K562 (cell line): ENCODE results near the gene SCNN1A. TPM values are rescaled to one million over a fixed set of nuclear protein-coding genes. Genes with fewer than 3 reads are reported as not detected.
A peak's percentile ranks its signal among the peaks of the same experiment; 100 is the strongest.

Source experiments
- ATAC-seq: fragments of 200-7000 bp; cut with Tn5 transposase; 3 replicates; pipeline ENCODE4 v1.9.1; 2020; ENCODE audit warnings: moderate library complexity
- BruUV-seq: library from RNA; stranded (reverse); fragments of 400-500 nt; replicated peaks from 2 replicates; lab custom pipeline; 2021; lab: Mats Ljungman, UMichigan
- CTCF ChIA-PET: fragments of 300-600 bp; formaldehyde crosslinking; extraction: SDS; loops from one replicate; lab custom pipeline; 2021; ENCODE audit warnings: low intra/inter-chr PET ratio; lab: Yijun Ruan, JAX
- POLR2A ChIA-PET: fragments of 300-600, 350-650 bp; sonication (Branson Sonifier 250); formaldehyde crosslinking; extraction: SDS; loops from one replicate; lab custom pipeline; 2021; ENCODE audit warnings: antibody characterized with exemption, inconsistent platforms; lab: Yijun Ruan, JAX
- DNase-seq, 4 experiments: peaks; one replicate each; pipeline versions ENCODE4 v3.0.0 to v3.0.0-alpha.2; 2011 to 2018; ENCODE audit warnings: low spot score in 3 of 4, mixed read lengths in 3 of 4; ENCODE audit errors: extremely low read depth in 1 of 4
- FAIRE-seq: peaks from 2 replicates; lab custom pipeline; 2011; peaks lifted over from hg19 to GRCh38; lab: Jason Lieb, UNC
- H2AFZ ChIP-seq: 2 replicates; pipeline ENCODE4 v1.6.0; 2011; ENCODE audit warnings: low read depth, low read length, control low read depth, inconsistent platforms
- H3K27ac ChIP-seq: fragments of 200-600 bp; 3 replicates; pipeline ENCODE4 v1.8.0; 2011; ENCODE audit warnings: low read depth, mild to moderate bottlenecking, control low read depth, inconsistent platforms, low read length, moderate library complexity, mixed read lengths; ENCODE audit errors: extremely low read depth
- H3K27me3 ChIP-seq, 2 experiments: fragments of 300-600 bp in 1 of 2; 2 replicates in 1 of 2; 3 replicates in 1 of 2; pipeline versions ENCODE4 v1.6.0 to v1.8.0; 2011; ENCODE audit warnings: inconsistent platforms in 2 of 2, low read length in 2 of 2, mild to moderate bottlenecking in 1 of 2, mixed read lengths in 1 of 2, moderate library complexity in 1 of 2; ENCODE audit not compliant: control insufficient read depth in 2 of 2, insufficient read depth in 2 of 2
- H3K36me3 ChIP-seq: fragments of 300-600 bp; 3 replicates; pipeline ENCODE4 v1.8.0; 2011; ENCODE audit warnings: mild to moderate bottlenecking, low read length, inconsistent platforms; ENCODE audit not compliant: control insufficient read depth, insufficient read depth
- H3K4me1 ChIP-seq, 2 experiments: fragments of 200-600 bp in 1 of 2; replicated peaks in 1 of 2; 2 replicates in 1 of 2; 3 replicates in 1 of 2; pipeline versions ENCODE4 v1.5.1 to v1.8.0; 2011; ENCODE audit warnings: inconsistent platforms in 2 of 2, low read length in 2 of 2, mild to moderate bottlenecking in 1 of 2, mixed read lengths in 1 of 2, moderate library complexity in 1 of 2; ENCODE audit not compliant: control insufficient read depth in 2 of 2, insufficient read depth in 2 of 2
- H3K4me2 ChIP-seq: 2 replicates; pipeline ENCODE4 v1.6.1; 2011; ENCODE audit warnings: low read length, control low read depth, inconsistent platforms, mixed read lengths; ENCODE audit not compliant: insufficient read depth
- H3K4me3 ChIP-seq: fragments of 200-600 bp; sonication (generic), shearing (Covaris generic); 2 replicates; pipeline ENCODE4 v1.5.1; 2016; ENCODE audit warnings: control low read depth, inconsistent platforms
- H3K79me2 ChIP-seq: fragments of 200-600 bp; 3 replicates; pipeline ENCODE4 v1.8.0; 2011; ENCODE audit warnings: low read length, inconsistent platforms; ENCODE audit not compliant: control insufficient read depth, insufficient read depth
- H3K9ac ChIP-seq, 2 experiments: 2 replicates each; pipeline versions ENCODE4 v1.6.0 to v1.6.1; 2011; ENCODE audit warnings: low read depth in 2 of 2, low read length in 2 of 2, control low read depth in 1 of 2, inconsistent platforms in 1 of 2, mild to moderate bottlenecking in 1 of 2, mixed read lengths in 1 of 2; ENCODE audit not compliant: insufficient read depth in 1 of 2
- H3K9me1 ChIP-seq: one replicate; pipeline ENCODE4 v1.6.0; 2011; ENCODE audit warnings: inconsistent platforms, mild to moderate bottlenecking, low read length, moderate library complexity; ENCODE audit not compliant: control insufficient read depth, insufficient read depth
- H3K9me3 ChIP-seq: replicated peaks from 2 replicates; pipeline ENCODE4 v1.5.1; 2011; ENCODE audit warnings: low read depth, low read length, inconsistent platforms; ENCODE audit not compliant: control insufficient read depth, insufficient read depth
- H4K20me1 ChIP-seq: replicated peaks from 2 replicates; pipeline ENCODE4 v1.6.1; 2011; ENCODE audit warnings: low read length, inconsistent platforms, mixed read lengths; ENCODE audit not compliant: control insufficient read depth, insufficient read depth
- GABPA ChIP-seq: fragments of 200-800 bp; sonication (Bioruptor generic); conservative IDR thresholded peaks from 2 replicates; pipeline ENCODE4 v1.6.1; 2016; ENCODE audit warnings: low read depth, missing genetic modification characterization, missing compliant biosample characterization
- NRF1 ChIP-seq, 2 experiments: fragments of 450-650 bp; IDR thresholded peaks in 1 of 2; conservative IDR thresholded peaks in 1 of 2; 2 replicates each; pipeline ENCODE4 v1.6.1; 2014; ENCODE audit warnings: mild to moderate bottlenecking in 2 of 2
- RBM17 ChIP-seq: fragments of 200-400 bp; formaldehyde crosslinking; IDR thresholded peaks from 2 replicates; pipeline ENCODE4 v1.6.1; 2017; ENCODE audit warnings: low read depth, mild to moderate bottlenecking, low read length, borderline replicate concordance
- SOX6 ChIP-seq: fragments of 450-650 bp; IDR thresholded peaks from 2 replicates; pipeline ENCODE4 v1.6.1; 2014; ENCODE audit warnings: mild to moderate bottlenecking
- TEAD1 ChIP-seq, 2 experiments: fragments of 450-650 bp in 1 of 2; sonication (generic) in 1 of 2; formaldehyde crosslinking; IDR thresholded peaks; 2 replicates each; pipeline versions ENCODE4 v1.4.0 to v1.8.0; 2020 to 2022; ENCODE audit warnings: mild to moderate bottlenecking in 2 of 2, missing genetic modification reagents in 1 of 2
- WGBS: fragments of 100-300 bp; shearing (Covaris generic); methylation state at CpG from one replicate; pipeline ENCODE4 v1.1.6; 2016; ENCODE audit warnings: low coverage, mixed read lengths; ENCODE audit not compliant: insufficient coverage; ENCODE audit errors: missing lambda C conversion rate; 5-methylcytosine and 5-hydroxymethylcytosine counted together
- in situ Hi-C: fragments of 300-500 bp; cut with MboI; formaldehyde crosslinking; loops from 4 replicates; pipeline ENCODE4 v1.15.0; 2018; ENCODE audit warnings: inconsistent platforms, mixed read lengths
- intact Hi-C: fragments of 100-400 bp; cut with micrococcal nuclease; formaldehyde crosslinking; loops from 2 replicates; pipeline ENCODE4 v1.14.2; 2022
- polyA plus RNA-seq, 8 experiments: library from polyadenylated mRNA; depleted of rRNA in 4 of 8; stranded (reverse) in 5 of 8; unstranded in 3 of 8; fragments of >200 nt; fragmentation: Nextera tagmentation in 2 of 8; fragmentation: Illumina TruSeq in 1 of 8; extraction: Ambion mirVana in 2 of 8; extraction: Trizol in 1 of 8; gene quantifications; 2 replicates each; pipeline versions ENCODE4 v1.2.1 to v1.2.3, GENCODE V29; 2011 to 2014; ENCODE audit warnings: inconsistent platforms in 1 of 8, missing spikeins in 1 of 8
- total RNA-seq, 7 experiments: library from RNA; depleted of rRNA in 6 of 7; stranded (reverse); fragments of >200 nt in 6 of 7; fragmentation: Illumina TruSeq in 2 of 7; extraction: Trizol in 2 of 7; gene quantifications; 2 replicates each; pipeline versions ENCODE4 v1.2.1 to v1.2.3, GENCODE V29; 2011 to 2021; ENCODE audit warnings: low replicate concordance in 1 of 7

SCNN1A gene
- total and polyA plus RNA-seq, 9 of the 15 experiments (the other 6 are each of a cell fraction or from before 2014, with no cell fraction given): 0.15 to 0.49 (median 0.32) TPM; not detected in 5

DNA sequence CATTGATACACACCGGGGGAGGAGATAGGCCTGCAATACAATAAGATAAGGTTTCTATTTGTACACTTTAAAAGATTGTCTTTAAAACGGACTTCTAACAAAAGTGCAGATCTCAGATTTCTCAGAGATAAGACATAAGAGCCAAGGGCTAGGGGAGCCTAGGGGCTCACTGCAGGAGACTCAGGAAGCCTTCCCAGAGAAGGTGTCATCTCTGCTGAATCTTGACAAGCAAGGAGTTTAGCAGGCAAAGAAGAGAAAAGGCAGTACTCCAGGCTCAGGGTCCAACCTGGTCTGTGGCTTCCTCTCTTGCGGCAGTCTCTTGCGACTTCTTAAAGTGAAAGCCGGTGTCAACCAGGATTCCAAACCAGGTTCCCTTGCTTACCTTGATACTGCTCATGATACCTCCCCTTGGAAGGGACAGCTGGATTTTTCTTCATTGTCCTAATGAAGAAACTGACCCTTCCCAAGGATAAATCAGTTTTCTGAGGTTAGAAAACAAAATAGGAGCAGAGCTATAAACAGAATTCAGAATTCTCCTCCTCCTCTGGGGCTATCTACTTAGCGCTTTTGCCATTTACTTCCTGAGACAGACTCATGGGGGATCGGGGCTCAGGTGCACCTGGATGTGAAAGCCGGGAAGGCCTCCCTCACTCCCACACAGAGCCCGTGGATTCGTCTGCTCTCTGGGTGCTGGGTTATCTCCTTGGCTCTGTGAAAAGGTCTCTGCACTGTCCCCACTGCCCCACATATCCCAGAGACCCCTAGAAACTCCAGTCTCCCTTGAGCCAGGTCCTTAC lies 1.7 kb upstream of the SCNN1A start:
- Histone ChIP-seq H3K9me1 (no peaks in the 10 kb centered on the region), H3K4me3 (no peak overlapping the region), H3K27ac (no peak overlapping the region), H2AFZ (peak overlapping the region; percentile 46; the same call in 1 of the 2 replicates), H3K79me2 (no peaks in the 10 kb centered on the region), H3K36me3 (no peaks in the 10 kb centered on the region), H4K20me1 (no peaks in the 10 kb centered on the region), H3K4me1 (peaks cover 17 to 31% of the 10 kb centered on the region in 2 experiments; a peak in 4 of 5 replicates), H3K9ac (peak overlapping the region in 1 of 2 experiments; percentile 45; a peak in 1 of 4 replicates), H3K4me2 (no peak overlapping the region), H3K27me3 (no peaks in the 10 kb centered on the region), H3K9me3 (no peaks in the 10 kb centered on the region)
- ATAC-seq (peak; percentile 16; the same call in 2 of the 3 replicates), DNase-seq (no peak), FAIRE-seq (no peak)
- POLR2A ChIA-PET: no interaction called here
- intact Hi-C loops (no loop called here), in situ Hi-C loops (no loop called here)
- WGBS: 41% methylated on average over 10 of the region's 10 CpGs
- CTCF ChIA-PET: no interaction called here
- BruUV-seq: no TSS peak
- TF ChIP-seq NRF1 (conservative IDR thresholded peaks at IDR 0.05 in 1 of 2, IDR thresholded peaks at IDR 0.05 in 1 of 2) (0 out of 4 replicates have a peak, but pooled peaks of 1 of the 2 experiments have one; percentile 13), SOX6 (peak; percentile 35; the same call in 1 of the 2 replicates), GABPA (no peak), TEAD1 (CRISPR knock-in tag; IDR thresholded peaks at IDR 0.05) (0 out of 4 replicates have a peak, but pooled peaks of 1 of the 2 experiments have one; percentile 3), RBM17 (no peak)
